Endothelial cell of umbilical vein (primary cell): ENCODE measurements around the gene TAS1R1. TPM values are rescaled to one million over a fixed set of nuclear protein-coding genes. Genes with fewer than 3 reads are reported as not detected.

Source experiments
- BruUV-seq: library from RNA; stranded (reverse); fragments of 400-500 nt; replicated peaks from 2 replicates; lab custom pipeline; 2021; lab: Mats Ljungman, UMichigan
- CTCF ChIA-PET: fragments of 300-600, 350-600 bp; sonication (Branson Sonifier 250); formaldehyde crosslinking; loops from one replicate; lab custom pipeline; 2021; ENCODE audit warnings: antibody characterized with exemption, inconsistent platforms; lab: Charles Lee
- POLR2A ChIA-PET: fragments of 300-600, 350-600 bp; sonication (Branson Sonifier 250); formaldehyde crosslinking; loops from one replicate; lab custom pipeline; 2021; ENCODE audit warnings: antibody characterized with exemption, inconsistent platforms; lab: Charles Lee
- DNase-seq: peaks from one replicate; pipeline ENCODE4 v3.0.0-alpha.2; 2011; ENCODE audit warnings: low read depth, low spot score
- FAIRE-seq: peaks from 2 replicates; lab custom pipeline; 2011; peaks lifted over from hg19 to GRCh38; lab: Jason Lieb, UNC
- H2AFZ ChIP-seq: 2 replicates; pipeline ENCODE4 v1.6.0; 2012; ENCODE audit warnings: low read depth, low read length, control low read depth, inconsistent platforms
- H3K27ac ChIP-seq: 2 replicates; pipeline ENCODE4 v1.5.1; 2011; ENCODE audit warnings: low read depth, mild to moderate bottlenecking, control low read depth, low read length, moderate library complexity; ENCODE audit not compliant: insufficient read depth
- H3K27me3 ChIP-seq, 2 experiments: 2 replicates each; pipeline versions ENCODE4 v1.6.0 to v1.6.1; 2011; ENCODE audit warnings: low read length in 2 of 2, mixed read lengths in 1 of 2; ENCODE audit not compliant: control insufficient read depth in 2 of 2, insufficient read depth in 2 of 2
- H3K36me3 ChIP-seq, 2 experiments: 2 replicates in 1 of 2; 3 replicates in 1 of 2; pipeline ENCODE4 v1.5.1; 2011; ENCODE audit warnings: low read length in 2 of 2, mild to moderate bottlenecking in 1 of 2, moderate library complexity in 1 of 2; ENCODE audit not compliant: control insufficient read depth in 2 of 2, insufficient read depth in 2 of 2; ENCODE audit errors: extremely low read depth in 1 of 2
- H3K4me1 ChIP-seq: 3 replicates; pipeline ENCODE4 v1.5.1; 2011; ENCODE audit warnings: mild to moderate bottlenecking, low read length; ENCODE audit not compliant: control insufficient read depth, insufficient read depth; ENCODE audit errors: extremely low read depth
- H3K4me2 ChIP-seq: 2 replicates; pipeline ENCODE4 v1.6.1; 2011; ENCODE audit warnings: low read length, control low read depth, mixed read lengths; ENCODE audit not compliant: insufficient read depth
- H3K4me3 ChIP-seq, 3 experiments: fragments of 200-600 bp in 1 of 3; sonication (generic), shearing (Covaris generic) in 1 of 3; replicated peaks in 1 of 3; 2 replicates each; pipeline ENCODE4 v1.5.1; 2011 to 2016; ENCODE audit warnings: control low read depth in 3 of 3, low read length in 3 of 3, mild to moderate bottlenecking in 2 of 3, inconsistent platforms in 1 of 3, low read depth in 1 of 3, moderate library complexity in 1 of 3; ENCODE audit not compliant: insufficient read depth in 1 of 3
- H3K79me2 ChIP-seq: 2 replicates; pipeline ENCODE4 v1.6.0; 2012; ENCODE audit warnings: low read length, inconsistent platforms; ENCODE audit not compliant: control insufficient read depth, insufficient read depth
- H3K9ac ChIP-seq: replicated peaks from 2 replicates; pipeline ENCODE3; 2011; ENCODE audit warnings: low read length, control low read depth; ENCODE audit not compliant: insufficient read depth; ENCODE audit errors: extremely low read depth
- H3K9me1 ChIP-seq: replicated peaks from 3 replicates; pipeline ENCODE4 v1.6.0; 2011; ENCODE audit warnings: mild to moderate bottlenecking, low read length; ENCODE audit not compliant: control insufficient read depth, insufficient read depth; ENCODE audit errors: extremely low read depth
- H3K9me3 ChIP-seq: replicated peaks from 2 replicates; pipeline ENCODE4 v1.5.1; 2012; ENCODE audit warnings: low read length, inconsistent platforms; ENCODE audit not compliant: control insufficient read depth, insufficient read depth
- H4K20me1 ChIP-seq: replicated peaks from 2 replicates; pipeline ENCODE3; 2011; ENCODE audit warnings: mild to moderate bottlenecking, low read length; ENCODE audit not compliant: control insufficient read depth, insufficient read depth; ENCODE audit errors: extremely low read depth
- EZH2 ChIP-seq: IDR thresholded peaks from 2 replicates; pipeline ENCODE4 v1.6.1; 2012; ENCODE audit warnings: borderline replicate concordance, low read depth, mild to moderate bottlenecking, moderate library complexity, low read length, inconsistent platforms; ENCODE audit not compliant: severe bottlenecking
- FOS ChIP-seq: IDR thresholded peaks from 2 replicates; pipeline ENCODE4 v1.6.1; 2011; ENCODE audit warnings: mild to moderate bottlenecking, low read length, moderate library complexity, borderline replicate concordance; ENCODE audit not compliant: insufficient read depth
- GATA2 ChIP-seq: IDR thresholded peaks from 2 replicates; pipeline ENCODE4 v1.7.0; 2011; ENCODE audit warnings: low read depth, mild to moderate bottlenecking, moderate library complexity, mixed read lengths, low read length; ENCODE audit not compliant: insufficient read length, insufficient read depth
- JUN ChIP-seq: IDR thresholded peaks from 2 replicates; pipeline ENCODE4 v1.6.1; 2011; ENCODE audit warnings: borderline replicate concordance, low read depth; ENCODE audit not compliant: insufficient read length, insufficient read depth
- MYC ChIP-seq: IDR thresholded peaks from one replicate; pipeline ENCODE4 v1.6.1; 2011; ENCODE audit warnings: mild to moderate bottlenecking, low read depth, low read length
- POLR2A ChIP-seq: IDR thresholded peaks from 2 replicates; pipeline ENCODE4 v1.6.1; 2012; ENCODE audit warnings: low read depth, mild to moderate bottlenecking, control low read depth, low read length
- POLR2AphosphoS5 ChIP-seq: IDR thresholded peaks from 2 replicates; pipeline ENCODE4 v1.6.1; 2012; ENCODE audit warnings: low read depth, mild to moderate bottlenecking, control low read depth, low read length, moderate library complexity; ENCODE audit not compliant: insufficient read depth
- dilution Hi-C: fragments of 300-500 bp; cut with MboI; formaldehyde crosslinking; loops from one replicate; pipeline ENCODE4 v1.15.0; 2019; ENCODE audit warnings: low sequenced_read_pairs; ENCODE audit not compliant: extremely low pct_ligation_motif_present
- intact Hi-C: fragments of 100-400 bp; cut with micrococcal nuclease; formaldehyde crosslinking; loops from one replicate; pipeline ENCODE4 v1.10.0; 2022
- polyA plus RNA-seq, 4 experiments: library from polyadenylated mRNA; depleted of rRNA in 3 of 4; stranded (reverse) in 3 of 4; unstranded in 1 of 4; fragments of >200 nt; gene quantifications; 2 replicates each; pipeline versions ENCODE4 v1.2.1 to v1.2.3, GENCODE V29; 2011 to 2012; ENCODE audit warnings: missing spikeins in 1 of 4
- total RNA-seq: library from RNA; stranded (reverse); gene quantifications from 2 replicates; pipeline ENCODE4 v1.2.3, GENCODE V29; 2021
- TF ChIP-seq, protein P1 (sequence below), 2 donors: IDR thresholded peaks; 1 replicate in 1 of 2; 2 replicates in 1 of 2; pipeline ENCODE4 v1.5.1; 2011; ENCODE audit warnings: low read length in 2 of 2, mild to moderate bottlenecking in 2 of 2, moderate library complexity in 2 of 2, control low read depth in 1 of 2, inconsistent platforms in 1 of 2, low read depth in 1 of 2; ENCODE audit not compliant: insufficient read depth in 1 of 2; ENCODE audit errors: extremely low read depth in 1 of 2
- TF ChIP-seq, protein P2 (sequence below): IDR thresholded peaks from 2 replicates; pipeline ENCODE4 v1.6.1; 2011; ENCODE audit not compliant: insufficient read depth, insufficient read length

TAS1R1 gene
- total and polyA plus RNA-seq, 2 donors (not counting 3 experiments of a cell fraction or from before 2014, with no cell fraction given), result not detected

DNA sequence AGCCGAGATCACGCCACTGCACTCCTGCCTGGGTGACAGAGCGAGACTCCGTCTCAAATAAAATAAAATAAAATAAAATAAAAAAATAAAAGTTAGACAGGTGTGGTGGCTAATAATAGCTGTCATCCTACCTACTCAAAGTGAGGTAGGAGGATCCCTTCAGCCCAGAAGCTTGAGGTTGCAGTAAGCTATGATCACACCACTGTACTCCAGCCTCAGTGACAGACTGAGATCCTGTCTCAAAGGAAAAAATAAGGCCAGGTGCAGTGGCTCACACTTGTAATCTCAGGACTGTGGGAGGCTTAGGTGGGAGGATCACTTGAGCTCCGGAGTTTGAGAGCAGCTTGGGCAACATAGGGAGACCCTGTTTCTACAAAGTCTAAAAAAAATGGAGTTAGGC lies 18.8 kb upstream of the TAS1R1 start:
- dilution Hi-C loops (no loop called here), intact Hi-C loops (no loop called here)
- CTCF ChIA-PET, result interaction anchor here (1.2 to 6.3 kb wide), 3 partner anchors 11 to 18 kb away, joined by 3 to 37 read pairs (median 7); partner anchors contain the start of genes NOL9 and TAS1R1
- Histone ChIP-seq H2AFZ (no peak overlapping the region), H3K27me3 (no peaks in the 10 kb centered on the region), H3K4me3 (no peak overlapping the region), H3K9me3 (no peaks in the 10 kb centered on the region), H3K4me2 (no peak overlapping the region), H3K9ac (no peak overlapping the region), H3K9me1 (no peaks in the 10 kb centered on the region), H3K79me2 (peaks cover 5% of the 10 kb centered on the region), H3K36me3 (peaks cover 9 to 18% of the 10 kb centered on the region in 2 experiments), H3K27ac (no peak overlapping the region), H4K20me1 (no peaks in the 10 kb centered on the region), H3K4me1 (no peaks in the 10 kb centered on the region)
- DNase-seq (no peak), FAIRE-seq (no peak)
- POLR2A ChIA-PET, result no interaction called here
- TF ChIP-seq POLR2A (no peak), EZH2 (no peak), JUN (no peak), MYC (no peak), POLR2AphosphoS5 (no peak), GATA2 (no peak), FOS (no peak)
- TF ChIP-seq, protein P1, sequence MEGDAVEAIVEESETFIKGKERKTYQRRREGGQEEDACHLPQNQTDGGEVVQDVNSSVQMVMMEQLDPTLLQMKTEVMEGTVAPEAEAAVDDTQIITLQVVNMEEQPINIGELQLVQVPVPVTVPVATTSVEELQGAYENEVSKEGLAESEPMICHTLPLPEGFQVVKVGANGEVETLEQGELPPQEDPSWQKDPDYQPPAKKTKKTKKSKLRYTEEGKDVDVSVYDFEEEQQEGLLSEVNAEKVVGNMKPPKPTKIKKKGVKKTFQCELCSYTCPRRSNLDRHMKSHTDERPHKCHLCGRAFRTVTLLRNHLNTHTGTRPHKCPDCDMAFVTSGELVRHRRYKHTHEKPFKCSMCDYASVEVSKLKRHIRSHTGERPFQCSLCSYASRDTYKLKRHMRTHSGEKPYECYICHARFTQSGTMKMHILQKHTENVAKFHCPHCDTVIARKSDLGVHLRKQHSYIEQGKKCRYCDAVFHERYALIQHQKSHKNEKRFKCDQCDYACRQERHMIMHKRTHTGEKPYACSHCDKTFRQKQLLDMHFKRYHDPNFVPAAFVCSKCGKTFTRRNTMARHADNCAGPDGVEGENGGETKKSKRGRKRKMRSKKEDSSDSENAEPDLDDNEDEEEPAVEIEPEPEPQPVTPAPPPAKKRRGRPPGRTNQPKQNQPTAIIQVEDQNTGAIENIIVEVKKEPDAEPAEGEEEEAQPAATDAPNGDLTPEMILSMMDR (IDR thresholded peaks at IDR 0.05; ENCODE audit: extremely low read depth in 1 of 2, insufficient read depth in 1 of 2, low read depth in 1 of 2, low read length in 2 of 2), result no peak
- TF ChIP-seq, protein P2, sequence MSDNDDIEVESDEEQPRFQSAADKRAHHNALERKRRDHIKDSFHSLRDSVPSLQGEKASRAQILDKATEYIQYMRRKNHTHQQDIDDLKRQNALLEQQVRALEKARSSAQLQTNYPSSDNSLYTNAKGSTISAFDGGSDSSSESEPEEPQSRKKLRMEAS, result no peak
- no TSS peak for BruUV-seq
